HepG2 (cell line): ENCODE measurements around the gene LMBRD2. TPM values are rescaled to one million over a fixed set of nuclear protein-coding genes. Genes with fewer than 3 reads are reported as not detected.
"Not testable (repeated sequence)": the region's sequence is repeated elsewhere in the genome, so short reads cannot be mapped to it uniquely, and the experiment has no call there.

Source experiments
- ATAC-seq: fragments of 200-7000 bp; cut with Tn5 transposase; 3 replicates; pipeline ENCODE4 v1.9.1; 2020; ENCODE audit warnings: mild to moderate bottlenecking, moderate library complexity
- BruUV-seq: library from RNA; stranded (reverse); fragments of 400-500 nt; replicated peaks from 2 replicates; lab custom pipeline; 2021; lab: Mats Ljungman, UMichigan
- CTCF ChIA-PET: fragments of 300-600 bp; formaldehyde crosslinking; extraction: SDS; loops from one replicate; lab custom pipeline; 2021; ENCODE audit warnings: low total read pairs, inconsistent platforms, low intra/inter-chr PET ratio; lab: Yijun Ruan, JAX
- POLR2A ChIA-PET: fragments of 350-600 bp; sonication (Branson Sonifier 250); formaldehyde crosslinking; loops from one replicate; lab custom pipeline; 2020; ENCODE audit warnings: antibody characterized with exemption, inconsistent platforms; lab: Yijun Ruan, JAX
- DNase-seq: peaks from one replicate; pipeline ENCODE4 v3.0.0-alpha.2; 2015; ENCODE audit warnings: low spot score
- FAIRE-seq: peaks from 3 replicates; lab custom pipeline; 2011; peaks lifted over from hg19 to GRCh38; lab: Jason Lieb, UNC
- H2AFZ ChIP-seq: one replicate; pipeline ENCODE4 v1.6.1; 2011; ENCODE audit warnings: low read length, inconsistent platforms
- H3K27ac ChIP-seq: fragments of 300-600 bp; 3 replicates; pipeline ENCODE4 v1.8.0; 2011; ENCODE audit warnings: mixed run types, mild to moderate bottlenecking, mixed read lengths, low read length, inconsistent platforms; ENCODE audit not compliant: insufficient read depth; ENCODE audit errors: extremely low read length
- H3K27me3 ChIP-seq, 2 experiments: fragments of 200-600 bp in 1 of 2; 2 replicates in 1 of 2; 3 replicates in 1 of 2; pipeline versions ENCODE4 v1.6.0 to v1.8.0; 2011; ENCODE audit warnings: low read length in 2 of 2, mild to moderate bottlenecking in 2 of 2, moderate library complexity in 2 of 2, inconsistent platforms in 1 of 2; ENCODE audit not compliant: insufficient read depth in 2 of 2, control insufficient read depth in 1 of 2
- H3K36me3 ChIP-seq, 2 experiments: fragments of 200-600 bp in 1 of 2; replicated peaks in 1 of 2; 2 replicates in 1 of 2; 3 replicates in 1 of 2; pipeline versions ENCODE4 v1.5.1 to v1.8.0; 2011; ENCODE audit warnings: low read length in 2 of 2, inconsistent platforms in 1 of 2; ENCODE audit not compliant: insufficient read depth in 2 of 2, control insufficient read depth in 1 of 2
- H3K4me1 ChIP-seq: 2 replicates; pipeline ENCODE4 v1.5.1; 2012; ENCODE audit warnings: low read length, inconsistent platforms; ENCODE audit not compliant: insufficient read depth
- H3K4me2 ChIP-seq: 2 replicates; pipeline ENCODE4 v1.6.0; 2011; ENCODE audit warnings: low read depth, low read length, inconsistent platforms
- H3K4me3 ChIP-seq, 3 experiments: fragments of 200-600 bp in 1 of 3; sonication (generic), shearing (Covaris generic) in 1 of 3; replicated peaks in 1 of 3; 2 replicates each; pipeline ENCODE4 v1.5.1; 2011 to 2016; ENCODE audit warnings: low read length in 3 of 3, inconsistent platforms in 2 of 3, low read depth in 2 of 3, mild to moderate bottlenecking in 2 of 3, control low read depth in 1 of 3, mixed read lengths in 1 of 3; ENCODE audit not compliant: insufficient read depth in 1 of 3
- H3K79me2 ChIP-seq: one replicate; pipeline ENCODE4 v1.6.1; 2011; ENCODE audit warnings: low read length, inconsistent platforms; ENCODE audit not compliant: insufficient read depth
- H3K9ac ChIP-seq: 2 replicates; pipeline ENCODE4 v1.6.0; 2011; ENCODE audit warnings: mild to moderate bottlenecking, low read depth, low read length, inconsistent platforms; ENCODE audit not compliant: insufficient read depth
- H3K9me3 ChIP-seq: 2 replicates; pipeline ENCODE4 v1.5.1; 2012; ENCODE audit warnings: mild to moderate bottlenecking, low read length
- H4K20me1 ChIP-seq: 2 replicates; pipeline ENCODE4 v1.6.0; 2011; ENCODE audit warnings: inconsistent platforms, mild to moderate bottlenecking, low read length, moderate library complexity; ENCODE audit not compliant: insufficient read depth
- CEBPB ChIP-seq: IDR thresholded peaks from 2 replicates; pipeline ENCODE4 v1.6.1; 2011; ENCODE audit warnings: low read depth, low read length, improper control_type of control experiment, borderline replicate concordance
- FOXO1 ChIP-seq: sonication (generic); formaldehyde crosslinking; IDR thresholded peaks from 2 replicates; pipeline ENCODE4 v1.4.0; 2020; ENCODE audit warnings: missing genetic modification reagents
- SOX13 ChIP-seq, 3 experiments: fragments of 450-650 bp in 1 of 3; sonication (generic) in 1 of 3; formaldehyde crosslinking in 1 of 3; IDR thresholded peaks in 2 of 3; conservative IDR thresholded peaks in 1 of 3; 2 replicates each; pipeline versions ENCODE4 v1.5.0 to v1.6.1; 2016 to 2020; ENCODE audit warnings: antibody characterized with exemption in 1 of 3, mild to moderate bottlenecking in 1 of 3, missing compliant biosample characterization in 1 of 3, missing genetic modification reagents in 1 of 3, moderate library complexity in 1 of 3
- SOX5 ChIP-seq: IDR thresholded peaks from 2 replicates; pipeline ENCODE4 v1.6.1; 2016; ENCODE audit warnings: borderline replicate concordance
- SOX6 ChIP-seq, 2 experiments: fragments of 450-650 bp in 1 of 2; sonication (generic) in 1 of 2; formaldehyde crosslinking in 1 of 2; IDR thresholded peaks; 2 replicates each; pipeline versions ENCODE4 v1.4.0 to v1.6.1; 2017 to 2020; ENCODE audit warnings: antibody characterized with exemption in 1 of 2, mild to moderate bottlenecking in 1 of 2, missing genetic modification reagents in 1 of 2
- WGBS: methylation state at CpG from one replicate; pipeline ENCODE4 v1.1.6; 2017; ENCODE audit warnings: low lambda C conversion rate; 5-methylcytosine and 5-hydroxymethylcytosine counted together
- in situ Hi-C: cut with HindIII; loops from 2 replicates; pipeline ENCODE4 v1.10.0; 2017; ENCODE audit warnings: low pct_unique_long_range_greater_than_20kb; ENCODE audit not compliant: extremely low pct_ligation_motif_present
- intact Hi-C: fragments of 100-400 bp; cut with micrococcal nuclease; formaldehyde crosslinking; loops from one replicate; pipeline ENCODE4 v1.10.0; 2022; ENCODE audit not compliant: unreplicated experiment
- polyA plus RNA-seq, 8 experiments: library from polyadenylated mRNA; depleted of rRNA in 3 of 8; stranded (reverse) in 7 of 8; unstranded in 1 of 8; fragments of >200 nt; fragmentation: Illumina TruSeq in 4 of 8; extraction: Trizol in 4 of 8; gene quantifications; 2 replicates each; pipeline versions ENCODE4 v1.2.1 to v1.2.3, GENCODE V29; 2011 to 2016; ENCODE audit warnings: low read depth in 4 of 8, missing spikeins in 1 of 8, mixed read lengths in 1 of 8; ENCODE audit not compliant: insufficient read depth in 1 of 8
- total RNA-seq, 5 experiments: library from RNA; depleted of rRNA; stranded (reverse); fragments of >200 nt; fragmentation: Illumina TruSeq; extraction: Trizol; gene quantifications; 2 replicates each; pipeline ENCODE4 v1.2.3, GENCODE V29; 2016; ENCODE audit warnings: low read depth in 1 of 5
- TF ChIP-seq, protein P1 (sequence below): sonication (generic); formaldehyde crosslinking; IDR thresholded peaks from 2 replicates; pipeline ENCODE4 v1.4.0; 2020; ENCODE audit warnings: missing genetic modification reagents, borderline replicate concordance

Gene LMBRD2
- total and polyA plus RNA-seq, 2 of the 13 experiments (the other 11 are each of a cell fraction or from before 2014, with no cell fraction given), result 2.0 to 4.7 TPM

DNA sequence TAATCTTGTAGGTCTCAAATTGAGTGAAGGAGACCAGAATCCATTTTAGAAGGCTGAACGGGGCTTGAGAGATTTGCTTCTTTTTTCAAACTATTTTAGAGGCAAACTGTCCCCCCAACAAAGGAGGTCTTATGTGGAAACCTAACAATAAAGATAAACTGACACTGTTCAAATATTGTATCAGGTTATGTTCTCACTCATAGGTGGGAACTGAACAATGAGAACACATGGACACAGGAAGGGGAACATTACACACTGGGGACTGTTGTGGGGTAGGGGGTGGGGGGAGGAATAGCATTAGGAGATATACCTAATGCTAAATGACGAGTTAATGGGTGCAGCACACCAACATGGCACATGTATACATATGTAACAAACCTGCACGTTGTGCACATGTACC lies 47.1 kb upstream of the LMBRD2 start:
- WGBS, result 87% methylated on average over 3 of the region's 3 CpGs
- intact Hi-C loops; H3K9ac ChIP-seq; CTCF ChIA-PET; H3K27me3 ChIP-seq; POLR2A ChIA-PET; FAIRE-seq; BruUV-seq; H2AFZ ChIP-seq; H3K4me1 ChIP-seq; H3K9me3 ChIP-seq; H3K4me2 ChIP-seq; H3K4me3 ChIP-seq; ATAC-seq; in situ Hi-C loops; H3K79me2 ChIP-seq; H4K20me1 ChIP-seq; H3K27ac ChIP-seq; TF ChIP-seq SOX6, SOX13 (IDR thresholded peaks at IDR 0.05): not testable (repeated sequence)
- DNase-seq, result peak; percentile 27
- TF ChIP-seq SOX6 (CRISPR knock-in tag; IDR thresholded peaks at IDR 0.05), result peak; percentile 56; the same call in 1 of the 2 replicates
- peak in 1 of 2 experiments; percentile 89; a peak in 2 of 4 replicates for TF ChIP-seq SOX13 (CRISPR knock-in tag; conservative IDR thresholded peaks at IDR 0.05 in 1 of 2, IDR thresholded peaks at IDR 0.05 in 1 of 2)
- TF ChIP-seq, protein P1, sequence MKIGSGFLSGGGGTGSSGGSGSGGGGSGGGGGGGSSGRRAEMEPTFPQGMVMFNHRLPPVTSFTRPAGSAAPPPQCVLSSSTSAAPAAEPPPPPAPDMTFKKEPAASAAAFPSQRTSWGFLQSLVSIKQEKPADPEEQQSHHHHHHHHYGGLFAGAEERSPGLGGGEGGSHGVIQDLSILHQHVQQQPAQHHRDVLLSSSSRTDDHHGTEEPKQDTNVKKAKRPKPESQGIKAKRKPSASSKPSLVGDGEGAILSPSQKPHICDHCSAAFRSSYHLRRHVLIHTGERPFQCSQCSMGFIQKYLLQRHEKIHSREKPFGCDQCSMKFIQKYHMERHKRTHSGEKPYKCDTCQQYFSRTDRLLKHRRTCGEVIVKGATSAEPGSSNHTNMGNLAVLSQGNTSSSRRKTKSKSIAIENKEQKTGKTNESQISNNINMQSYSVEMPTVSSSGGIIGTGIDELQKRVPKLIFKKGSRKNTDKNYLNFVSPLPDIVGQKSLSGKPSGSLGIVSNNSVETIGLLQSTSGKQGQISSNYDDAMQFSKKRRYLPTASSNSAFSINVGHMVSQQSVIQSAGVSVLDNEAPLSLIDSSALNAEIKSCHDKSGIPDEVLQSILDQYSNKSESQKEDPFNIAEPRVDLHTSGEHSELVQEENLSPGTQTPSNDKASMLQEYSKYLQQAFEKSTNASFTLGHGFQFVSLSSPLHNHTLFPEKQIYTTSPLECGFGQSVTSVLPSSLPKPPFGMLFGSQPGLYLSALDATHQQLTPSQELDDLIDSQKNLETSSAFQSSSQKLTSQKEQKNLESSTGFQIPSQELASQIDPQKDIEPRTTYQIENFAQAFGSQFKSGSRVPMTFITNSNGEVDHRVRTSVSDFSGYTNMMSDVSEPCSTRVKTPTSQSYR, result peak; percentile 55; the same call in 1 of the 2 replicates
- peak; percentile 86 for TF ChIP-seq SOX5 (CRISPR knock-in tag)
- peaks cover 7 to 59% of the 10 kb centered on the region in 2 experiments for H3K36me3 ChIP-seq

DNA sequence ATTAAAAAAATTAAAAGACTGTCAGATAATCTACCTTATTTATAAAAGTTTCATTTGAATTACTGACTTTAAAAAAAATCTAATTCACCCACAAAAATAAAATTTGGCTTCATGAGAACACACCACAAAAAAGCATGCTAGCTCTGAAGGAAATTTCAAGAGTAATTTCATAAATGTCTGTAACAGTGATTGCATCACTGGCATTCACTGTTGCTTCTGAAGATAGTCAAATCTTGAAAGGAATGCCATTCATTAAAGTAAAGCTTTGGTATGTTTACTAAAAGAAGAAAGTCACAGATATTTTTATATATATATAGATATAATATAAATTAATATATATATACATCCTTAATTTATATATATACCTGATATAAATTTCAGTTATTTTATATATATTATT lies 46.6 kb upstream of the LMBRD2 start:
- BruUV-seq, result no TSS peak
- ChIA-PET CTCF (no interaction called here), POLR2A (no interaction called here)
- H3K27me3 ChIP-seq, result no peaks in the 10 kb centered on the region
- no peak for ATAC-seq
- H3K27ac ChIP-seq, result no peak overlapping the region
- TF ChIP-seq FOXO1 (CRISPR knock-in tag), result no peak
- TF ChIP-seq CEBPB, result 0 out of 2 replicates have a peak, but pooled peaks have one; percentile 24
- no peaks in the 10 kb centered on the region for H3K79me2 ChIP-seq
- H3K9me3 ChIP-seq, result no peaks in the 10 kb centered on the region
- intact Hi-C loops, result no loop called here
- peaks cover 7 to 54% of the 10 kb centered on the region in 2 experiments for H3K36me3 ChIP-seq
- no peak for DNase-seq
- H3K4me2 ChIP-seq, result no peak overlapping the region
- H4K20me1 ChIP-seq, result no peaks in the 10 kb centered on the region
- in situ Hi-C loops, result no loop called here
- H2AFZ ChIP-seq, result no peak overlapping the region
- FAIRE-seq, result no peak
- no peak overlapping the region for H3K9ac ChIP-seq
- H3K4me3 ChIP-seq, result no peak overlapping the region
- H3K4me1 ChIP-seq, result no peaks in the 10 kb centered on the region
